ENCODE data around the gene RABGAP1L. TPM values are rescaled to one million over a fixed set of nuclear protein-coding genes. Genes with fewer than 3 reads are reported as not detected.

Gene RABGAP1L
- total RNA-seq, 2 experiments from 2014 or later = 59.8 to 67.6 TPM

GRCh38 chr1:174479281-174479680 is 320.0 kb downstream of the RABGAP1L start:
- Histone ChIP-seq H3K4me3 (ENCODE audit: low read length) (no peak overlapping the region), H3K36me3 (ENCODE audit: insufficient read depth, low read length) (no peaks in the 10 kb centered on the region), H3K27me3 (ENCODE audit: control insufficient read depth in 1 of 2, insufficient read depth in 2 of 2, low read length in 2 of 2) (no peaks in the 10 kb centered on the region), H3K9me3 (ENCODE audit: control insufficient read depth in 1 of 2, insufficient read depth in 1 of 2, low read length in 2 of 2) (no peaks in the 10 kb centered on the region), H3K27ac (ENCODE audit: low read depth in 1 of 2, low read length in 2 of 2) (no peak overlapping the region), H3K4me1 (ENCODE audit: insufficient read depth, low read length) (no peaks in the 10 kb centered on the region)
- no peak for TF ChIP-seq CTCF (IDR thresholded peaks at IDR 0.05)
- ATAC-seq (ENCODE audit: poor library complexity) = no peak
- H3K9me3 Mint-ChIP-seq = peaks cover 3% of the 10 kb centered on the region
- DNase-seq = no peak
- no peaks in the 10 kb centered on the region for H3K27me3 Mint-ChIP-seq
- ChIA-PET CTCF (no interaction called here), POLR2A (no interaction called here)
- H3K4me3 Mint-ChIP-seq = no peak overlapping the region
- peaks cover 4% of the 10 kb centered on the region for H3K36me3 Mint-ChIP-seq (ENCODE audit: low read depth)
- peaks cover 5% of the 10 kb centered on the region for H3K4me1 Mint-ChIP-seq (ENCODE audit: low read depth)
- intact Hi-C loops (cut with DNase I, micrococcal nuclease) = no loop called here
- no peak overlapping the region for H3K27ac Mint-ChIP-seq

- H3K27me3 ChIP-seq (ENCODE audit: control insufficient read depth in 1 of 2, insufficient read depth in 2 of 2, low read length in 2 of 2) = no peaks in the 10 kb centered on the region
- H3K4me1 ChIP-seq (ENCODE audit: insufficient read depth, low read length) = no peaks in the 10 kb centered on the region
- ATAC-seq (ENCODE audit: poor library complexity) = no peak
- intact Hi-C loops (cut with DNase I, micrococcal nuclease) = no loop called here
- H3K4me3 ChIP-seq (ENCODE audit: low read length) = no peak overlapping the region
- Mint-ChIP-seq H3K27ac (no peak overlapping the region), H3K27me3 (no peaks in the 10 kb centered on the region), H3K4me1 (ENCODE audit: low read depth) (peaks cover 10% of the 10 kb centered on the region), H3K4me3 (no peak overlapping the region), H3K9me3 (peaks cover 3% of the 10 kb centered on the region), H3K36me3 (ENCODE audit: low read depth) (peaks cover 8% of the 10 kb centered on the region)
- no peak for TF ChIP-seq CTCF (IDR thresholded peaks at IDR 0.05)
- ChIA-PET POLR2A (no interaction called here), CTCF (no interaction called here)
- H3K27ac ChIP-seq (ENCODE audit: low read depth in 1 of 2, low read length in 2 of 2) = no peak overlapping the region
- DNase-seq = no peak
- no peaks in the 10 kb centered on the region for H3K36me3 ChIP-seq (ENCODE audit: insufficient read depth, low read length)
- no peaks in the 10 kb centered on the region for H3K9me3 ChIP-seq (ENCODE audit: control insufficient read depth in 1 of 2, insufficient read depth in 1 of 2, low read length in 2 of 2)
These were observed 321.0 kb downstream of the RABGAP1L start for GRCh38 chr1:174480324-174480723.

GRCh38 chr1:174491606-174492005 is 332.3 kb downstream of the RABGAP1L start:
- no peaks in the 10 kb centered on the region for H3K36me3 ChIP-seq (ENCODE audit: insufficient read depth, low read length)
- no peak overlapping the region for H3K4me3 Mint-ChIP-seq
- no peak overlapping the region for H3K27ac ChIP-seq (ENCODE audit: low read depth in 1 of 2, low read length in 2 of 2)
- H3K36me3 Mint-ChIP-seq (ENCODE audit: low read depth) = peaks cover 24% of the 10 kb centered on the region
- H3K27ac Mint-ChIP-seq = no peak overlapping the region
- H3K27me3 ChIP-seq (ENCODE audit: control insufficient read depth in 1 of 2, insufficient read depth in 2 of 2, low read length in 2 of 2) = no peaks in the 10 kb centered on the region
- no peak for TF ChIP-seq CTCF (IDR thresholded peaks at IDR 0.05)
- peaks cover 5% of the 10 kb centered on the region for H3K4me1 Mint-ChIP-seq (ENCODE audit: low read depth)
- DNase-seq (no peak), ATAC-seq (ENCODE audit: poor library complexity) (no peak)
- intact Hi-C loops (cut with DNase I, micrococcal nuclease) = no loop called here
- no peaks in the 10 kb centered on the region for H3K27me3 Mint-ChIP-seq
- ChIA-PET CTCF (no interaction called here), POLR2A (no interaction called here)
- peaks cover 0 to 3% of the 10 kb centered on the region in 2 experiments for H3K9me3 ChIP-seq (ENCODE audit: control insufficient read depth in 1 of 2, insufficient read depth in 1 of 2, low read length in 2 of 2)
- H3K4me1 ChIP-seq (ENCODE audit: insufficient read depth, low read length) = no peaks in the 10 kb centered on the region
- H3K4me3 ChIP-seq (ENCODE audit: low read length) = no peak overlapping the region
- H3K9me3 Mint-ChIP-seq = no peaks in the 10 kb centered on the region

Data from CD4-positive, alpha-beta T cell (primary cell).